CD14-positive monocyte (primary cell): ENCODE data around the gene GPC5. TPM values are rescaled to one million over a fixed set of nuclear protein-coding genes. Genes with fewer than 3 reads are reported as not detected.

Experiments used
- DNase-seq, 3 donors: peaks; one replicate each; pipeline ENCODE4 v3.0.0-alpha.2; 2011 to 2022
- H2AFZ ChIP-seq: 2 replicates; pipeline ENCODE4 v1.6.0; 2012; ENCODE audit warnings: mild to moderate bottlenecking, low read depth, low read length, inconsistent platforms; ENCODE audit not compliant: insufficient read depth, poor library complexity, severe bottlenecking
- H3K27ac ChIP-seq, 2 donors: 1 replicate in 1 of 2; 2 replicates in 1 of 2; pipeline ENCODE4 v1.5.1; 2012 to 2013; ENCODE audit warnings: low read length in 2 of 2, control low read depth in 1 of 2, inconsistent platforms in 1 of 2, low read depth in 1 of 2, mild to moderate bottlenecking in 1 of 2
- H3K27me3 ChIP-seq, 2 donors: one replicate each; pipeline versions ENCODE4 v1.6.0 to v1.6.1; 2011 to 2013; ENCODE audit warnings: low read length in 2 of 2; ENCODE audit not compliant: control insufficient read depth in 2 of 2, insufficient read depth in 2 of 2
- H3K36me3 ChIP-seq, 2 donors: replicated peaks in 1 of 2; 1 replicate in 1 of 2; 2 replicates in 1 of 2; pipeline versions ENCODE4 v1.5.1 to v1.6.1; 2012 to 2013; ENCODE audit warnings: low read length in 2 of 2, control low read depth in 1 of 2, inconsistent platforms in 1 of 2, mild to moderate bottlenecking in 1 of 2; ENCODE audit not compliant: insufficient read depth in 2 of 2, control insufficient read depth in 1 of 2
- H3K4me1 ChIP-seq, 2 donors: 1 replicate in 1 of 2; 2 replicates in 1 of 2; pipeline versions ENCODE4 v1.5.1 to v1.6.1; 2012 to 2013; ENCODE audit warnings: low read length in 2 of 2, control low read depth in 1 of 2, inconsistent platforms in 1 of 2, mild to moderate bottlenecking in 1 of 2, moderate library complexity in 1 of 2; ENCODE audit not compliant: insufficient read depth in 2 of 2, control insufficient read depth in 1 of 2
- H3K4me2 ChIP-seq: replicated peaks from 2 replicates; pipeline ENCODE3; 2012; ENCODE audit warnings: low read length, moderate library complexity, mild to moderate bottlenecking; ENCODE audit not compliant: poor library complexity, severe bottlenecking; ENCODE audit errors: extremely low read depth
- H3K4me3 ChIP-seq, 3 experiments: fragments of 200-600 bp in 1 of 3; sonication (generic) in 1 of 3; replicated peaks in 1 of 3; 1 replicate in 2 of 3; 2 replicates in 1 of 3; pipeline ENCODE4 v1.5.1; 2011 to 2013; ENCODE audit warnings: low read length in 3 of 3, mild to moderate bottlenecking in 3 of 3, control low read depth in 2 of 3, low read depth in 2 of 3, inconsistent platforms in 1 of 3, moderate library complexity in 1 of 3
- H3K79me2 ChIP-seq: 2 replicates; pipeline ENCODE4 v1.6.0; 2012; ENCODE audit warnings: mild to moderate bottlenecking, control low read depth, inconsistent platforms, low read length, moderate library complexity; ENCODE audit not compliant: insufficient read depth
- H3K9ac ChIP-seq: 2 replicates; pipeline ENCODE4 v1.6.0; 2017; ENCODE audit warnings: low read length, mild to moderate bottlenecking; ENCODE audit not compliant: insufficient read depth, poor library complexity, severe bottlenecking
- H3K9me3 ChIP-seq, 2 donors: replicated peaks in 1 of 2; 1 replicate in 1 of 2; 2 replicates in 1 of 2; pipeline versions ENCODE4 v1.5.1 to v1.6.1; 2012 to 2013; ENCODE audit warnings: low read length in 2 of 2, control low read depth in 1 of 2; ENCODE audit not compliant: control insufficient read depth in 1 of 2, insufficient read depth in 1 of 2
- H4K20me1 ChIP-seq: 2 replicates; pipeline ENCODE4 v1.6.0; 2012; ENCODE audit warnings: mild to moderate bottlenecking, low read length, control low read depth, moderate library complexity; ENCODE audit not compliant: insufficient read depth
- H3K27ac Mint-ChIP-seq, 7 donors: one replicate each; pipeline ENCODE4 v1.8.0; 2020; ENCODE audit warnings: mild to moderate bottlenecking in 7 of 7, mixed read lengths in 7 of 7, moderate library complexity in 6 of 7, inconsistent platforms in 2 of 7
- H3K27me3 Mint-ChIP-seq, 3 donors: one replicate each; pipeline ENCODE4 v1.8.0; 2021 to 2022; ENCODE audit warnings: low read depth in 3 of 3, mild to moderate bottlenecking in 3 of 3, mixed read lengths in 3 of 3, moderate library complexity in 3 of 3, inconsistent platforms in 1 of 3
- H3K36me3 Mint-ChIP-seq, 2 donors: one replicate each; pipeline ENCODE4 v1.8.0; 2020; ENCODE audit warnings: mixed read lengths in 2 of 2, inconsistent platforms in 1 of 2, mild to moderate bottlenecking in 1 of 2
- H3K4me1 Mint-ChIP-seq: one replicate; pipeline ENCODE4 v1.8.0; 2020; ENCODE audit warnings: mild to moderate bottlenecking, mixed read lengths
- H3K4me3 Mint-ChIP-seq, 2 donors: one replicate each; pipeline ENCODE4 v1.8.0; 2020; ENCODE audit warnings: mild to moderate bottlenecking in 2 of 2, mixed read lengths in 2 of 2, moderate library complexity in 1 of 2
- H3K9me3 Mint-ChIP-seq, 7 donors: one replicate each; pipeline ENCODE4 v1.8.0; 2020 to 2022; ENCODE audit warnings: mixed read lengths in 7 of 7, mild to moderate bottlenecking in 6 of 7, moderate library complexity in 6 of 7, inconsistent platforms in 2 of 7
- CTCF ChIP-seq: fragments of 200-600 bp; IDR thresholded peaks from one replicate; pipeline ENCODE4 v1.8.0; 2022; ENCODE audit warnings: antibody characterized with exemption, mild to moderate bottlenecking
- WGBS: methylation state at CpG from one replicate; pipeline ENCODE4 v1.1.5; 2013; ENCODE audit warnings: missing lambda C conversion rate; ENCODE audit not compliant: insufficient coverage; 5-methylcytosine and 5-hydroxymethylcytosine counted together
- intact Hi-C, 2 donors: fragments of 100-400 bp; cut with micrococcal nuclease; formaldehyde crosslinking; loops; one replicate each; pipeline versions ENCODE4 v1.15.0 to v1.15.1; 2023
- polyA plus RNA-seq, 3 donors: library from polyadenylated mRNA; depleted of rRNA in 1 of 3; unstranded in 2 of 3; stranded (reverse) in 1 of 3; fragments of 300-500 nt in 2 of 3; fragments of >200 nt in 1 of 3; fragmentation: Illumina TruSeq in 2 of 3; gene quantifications; 1 replicate in 2 of 3; 2 replicates in 1 of 3; pipeline ENCODE4 v1.2.3, GENCODE V29; 2012 to 2021

Gene GPC5
- polyA plus RNA-seq, 3 donors = not detected

DNA sequence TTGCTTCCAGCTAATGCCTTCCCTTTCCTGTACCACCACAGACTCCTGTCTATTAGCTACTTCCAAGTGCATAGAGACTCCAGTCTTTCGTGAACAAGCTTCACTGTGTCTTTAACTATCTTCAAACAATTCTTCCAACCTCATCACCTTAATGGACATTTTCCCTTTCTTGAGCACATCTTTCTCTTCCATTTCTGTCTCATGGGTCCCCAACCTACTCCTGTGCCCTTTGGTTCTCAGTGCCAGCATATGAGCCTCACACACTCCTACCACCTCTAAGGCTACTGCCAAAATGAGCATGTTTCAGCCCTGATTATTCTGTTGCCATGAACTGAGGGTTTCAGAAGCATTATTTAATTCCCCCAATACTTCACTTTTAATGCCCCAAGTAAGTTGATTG lies 360.3 kb downstream of the GPC5 start:
- Histone ChIP-seq H3K79me2 (no peaks in the 10 kb centered on the region), H3K4me3 (no peak overlapping the region), H4K20me1 (no peaks in the 10 kb centered on the region), H3K27me3 (no peaks in the 10 kb centered on the region), H3K4me2 (no peak overlapping the region), H3K4me1 (no peaks in the 10 kb centered on the region), H3K9me3 (no peaks in the 10 kb centered on the region), H3K27ac (no peak overlapping the region), H3K9ac (no peak overlapping the region), H3K36me3 (no peaks in the 10 kb centered on the region), H2AFZ (no peak overlapping the region)
- 80% methylated on average over 1 of the region's 1 CpG for WGBS
- Mint-ChIP-seq H3K4me3 (no peak overlapping the region), H3K36me3 (no peaks in the 10 kb centered on the region), H3K4me1 (no peaks in the 10 kb centered on the region), H3K27me3 (no peaks in the 10 kb centered on the region), H3K9me3 (peaks cover 0 to 4% (median 2%) of the 10 kb centered on the region in 7 donors), H3K27ac (no peak overlapping the region)
- intact Hi-C loops = no loop called here
- TF ChIP-seq CTCF = no peak
- no peak for DNase-seq

GRCh38 chr13:91762957-91763356 lies 364.5 kb downstream of the GPC5 start:
- Histone ChIP-seq H2AFZ (no peak overlapping the region), H3K27me3 (no peaks in the 10 kb centered on the region), H4K20me1 (no peaks in the 10 kb centered on the region), H3K27ac (no peak overlapping the region), H3K79me2 (no peaks in the 10 kb centered on the region), H3K4me1 (no peaks in the 10 kb centered on the region), H3K4me3 (no peak overlapping the region), H3K36me3 (no peaks in the 10 kb centered on the region), H3K4me2 (no peak overlapping the region), H3K9me3 (no peaks in the 10 kb centered on the region), H3K9ac (no peak overlapping the region)
- Mint-ChIP-seq H3K4me1 (no peaks in the 10 kb centered on the region), H3K27ac (no peak overlapping the region), H3K36me3 (no peaks in the 10 kb centered on the region), H3K27me3 (no peaks in the 10 kb centered on the region), H3K4me3 (no peak overlapping the region), H3K9me3 (peaks cover 0 to 5% (median 2%) of the 10 kb centered on the region in 7 donors)
- intact Hi-C loops = no loop called here
- 88% methylated on average over 2 of the region's 4 CpGs for WGBS
- TF ChIP-seq CTCF = no peak
- DNase-seq = no peak
